NCI-H1930 (cell line): ENCODE measurements around the gene ZNF521.
"Not testable (repeated sequence)": the region's sequence is repeated elsewhere in the genome, so short reads cannot be mapped to it uniquely, and the experiment has no call there.

ENCODE experiments used
- DNase-seq, 2 experiments: peaks; one replicate each; lab custom pipeline; 2025; lab: John Stamatoyannopoulos, UW

The ZNF521 gene

DNA sequence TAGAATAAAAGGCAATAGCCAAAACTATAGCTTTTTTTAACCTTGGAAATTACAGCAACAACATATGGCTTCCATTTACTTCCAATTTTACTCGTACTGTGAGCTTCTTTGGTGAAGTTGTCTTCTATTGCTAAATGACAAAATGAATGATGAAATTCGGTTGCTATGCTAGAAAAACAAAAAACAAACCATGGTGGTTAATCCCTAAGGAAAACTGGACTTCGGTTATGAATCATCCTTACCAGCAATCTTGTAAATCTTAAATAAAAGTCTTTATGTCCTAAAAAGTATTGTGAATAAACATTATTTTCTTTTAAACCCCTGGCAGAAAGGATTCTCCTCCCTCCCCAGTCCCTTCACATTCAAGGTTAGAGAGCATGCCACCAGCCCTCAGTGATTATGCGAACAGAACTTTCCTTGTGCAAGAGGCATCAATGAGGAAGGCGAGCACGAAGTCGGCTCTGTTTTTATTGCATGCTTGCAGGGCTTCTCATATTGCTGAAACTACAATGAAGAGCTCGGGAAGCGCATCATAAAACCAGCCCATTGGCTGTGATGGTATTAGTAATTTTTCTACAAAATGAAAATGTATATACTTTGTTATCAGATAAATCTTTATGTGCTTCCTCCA lies 62.9 kb downstream of the ZNF521 start:
- DNase-seq: no peak

DNA sequence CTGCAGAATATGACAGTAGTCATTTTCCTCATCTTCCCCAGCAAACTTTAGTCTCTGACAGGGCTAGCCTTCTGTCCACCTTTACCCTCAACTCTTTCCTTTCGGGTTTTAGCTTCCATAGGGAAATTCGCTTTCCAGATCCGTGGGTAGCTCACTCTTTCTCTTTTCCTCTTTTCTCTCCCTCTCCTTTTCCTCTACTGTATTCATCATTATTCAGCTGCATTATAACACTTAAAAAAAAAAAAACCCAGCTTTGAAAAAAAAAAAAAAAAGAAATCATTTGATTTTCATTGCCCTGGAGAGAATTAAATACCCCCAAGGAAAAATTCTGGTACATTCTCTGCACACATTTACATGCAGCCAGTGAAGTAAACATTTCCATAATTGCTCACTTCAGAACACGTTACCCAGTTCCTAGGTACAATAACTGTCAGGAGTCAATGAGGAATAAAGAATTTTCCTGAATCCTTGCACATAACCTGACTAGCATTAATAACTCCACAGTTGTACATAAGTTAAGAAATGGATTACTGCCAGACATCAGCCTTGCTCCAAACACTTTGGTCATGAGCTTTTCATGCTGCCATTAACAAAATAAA lies 63.5 kb downstream of the ZNF521 start:
- DNase-seq: no peak

DNA sequence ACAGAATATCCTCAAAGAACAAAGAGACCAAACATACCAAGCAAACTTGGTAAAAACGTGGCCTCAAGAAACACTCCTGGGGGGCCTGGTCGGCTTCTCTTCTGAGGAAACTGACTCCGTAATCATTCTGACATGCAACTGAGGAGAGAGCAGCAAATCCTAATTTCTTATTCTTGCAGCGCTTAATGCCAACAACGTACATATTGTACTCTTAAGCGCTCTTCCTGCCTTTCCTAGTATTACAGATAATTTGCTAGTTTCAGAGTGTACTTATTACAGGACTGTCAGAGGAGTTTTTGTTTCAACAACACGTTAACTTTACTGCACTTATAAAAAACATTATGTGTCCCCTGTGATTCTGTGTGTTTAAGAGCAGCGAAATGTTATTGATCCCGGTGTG lies 64.9 kb downstream of the ZNF521 start:
- no peak for DNase-seq

DNA sequence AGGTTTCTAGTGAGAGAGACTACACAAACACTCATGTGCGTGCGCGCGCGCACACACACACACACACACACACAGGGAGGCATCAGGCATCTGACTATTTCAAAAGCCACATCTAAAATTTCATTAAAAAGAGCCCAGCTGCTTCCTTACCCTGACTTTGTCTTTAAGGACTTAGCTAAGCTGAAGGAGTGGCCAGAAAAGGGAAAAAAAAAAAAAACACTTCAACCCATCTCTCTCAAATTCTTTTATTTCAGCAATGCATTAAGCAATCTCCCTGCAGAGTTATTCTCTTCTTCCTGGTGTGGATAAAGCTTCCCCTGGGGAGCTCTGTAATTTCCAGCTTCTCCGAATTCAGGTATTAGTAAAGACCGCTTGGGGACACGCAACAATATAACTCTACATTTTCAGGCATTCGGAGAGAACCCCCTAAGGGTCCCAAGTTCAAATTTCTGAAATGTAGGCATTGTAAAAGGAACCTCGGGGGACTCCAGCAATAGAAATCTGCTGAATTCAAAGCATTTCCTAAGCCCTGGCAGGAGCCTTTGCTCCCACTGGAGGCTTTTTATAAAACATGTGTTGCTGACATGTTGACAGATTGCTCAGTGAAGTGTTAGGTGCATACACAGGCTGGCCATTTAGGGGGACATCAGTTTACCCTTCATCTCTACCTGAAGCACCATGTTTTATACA lies 67.0 kb downstream of the ZNF521 start:
- DNase-seq: no peak

- DNase-seq: no peak
Observed at GRCh38 chr18:25284281-25284680, 67.7 kb downstream of the ZNF521 start.

DNA sequence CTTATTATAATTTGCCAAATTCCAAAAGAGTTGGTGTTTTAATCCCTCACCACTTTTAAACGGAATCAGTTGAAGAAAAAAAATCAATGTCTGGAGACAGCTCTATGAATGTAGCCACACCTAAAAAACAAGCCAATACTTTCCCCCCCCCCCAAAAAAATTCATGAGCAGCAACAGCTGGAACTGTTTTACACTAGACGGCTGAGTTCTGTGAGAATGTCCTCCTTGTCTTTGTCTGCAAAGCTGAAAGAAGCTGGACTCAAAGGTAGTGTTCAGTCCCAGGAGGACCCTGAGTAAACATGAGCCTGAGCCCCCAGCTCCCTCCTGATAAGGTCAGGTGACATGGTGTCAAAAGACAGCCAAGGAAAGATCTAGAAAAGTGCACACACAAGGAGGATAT lies 68.2 kb downstream of the ZNF521 start:
- no peak for DNase-seq

GRCh38 chr18:25282896-25283703 lies 68.9 kb downstream of the ZNF521 start:
- DNase-seq: no peak

DNA sequence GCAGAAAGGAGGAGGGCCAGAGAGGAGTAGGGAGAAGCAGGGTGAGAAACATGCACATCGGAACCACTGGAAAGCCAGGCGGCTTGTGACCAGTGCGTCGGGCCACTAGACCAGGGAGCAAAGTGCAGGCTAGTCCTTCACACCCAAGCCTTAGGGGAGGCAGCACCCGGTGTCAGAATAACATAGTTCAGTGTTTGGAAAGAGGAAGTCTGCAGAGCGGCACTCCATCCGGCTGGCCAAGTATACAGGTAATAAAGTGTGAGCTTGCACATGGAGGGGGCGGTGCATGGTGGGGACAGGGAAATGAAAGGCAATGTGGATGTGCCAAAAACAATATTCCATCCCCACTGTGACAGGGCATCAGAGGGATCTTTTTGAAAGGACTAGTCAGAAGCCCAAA lies 69.7 kb downstream of the ZNF521 start:
- no peak for DNase-seq

- DNase-seq: no peak
Observed at GRCh38 chr18:25281556-25281955, 70.4 kb downstream of the ZNF521 start.

DNA sequence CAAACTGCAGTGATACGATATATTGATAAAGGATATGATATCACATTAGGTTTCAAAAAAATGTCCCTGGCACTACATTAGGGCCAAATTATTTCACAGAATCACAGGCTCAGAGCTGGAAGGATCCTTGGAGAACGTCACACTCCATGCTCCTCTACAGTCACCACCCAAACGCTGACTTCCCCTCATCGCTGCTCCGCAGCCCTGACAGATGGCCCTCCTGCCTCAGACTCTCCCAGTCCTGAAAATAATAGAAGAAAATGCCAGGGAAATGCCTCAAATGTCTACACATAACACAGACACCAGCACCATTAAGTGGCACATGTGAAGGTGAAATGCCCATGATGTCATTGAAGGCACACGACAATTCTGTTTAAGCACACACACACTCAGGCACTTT lies 72.0 kb downstream of the ZNF521 start:
- DNase-seq: no peak

- DNase-seq: no peak
Observed at GRCh38 chr18:25279556-25279955, 72.4 kb downstream of the ZNF521 start.

- DNase-seq: no peak
Observed at GRCh38 chr18:25279133-25279532, 72.8 kb downstream of the ZNF521 start.

- no peak for DNase-seq
Observed at GRCh38 chr18:25278394-25278793, 73.6 kb downstream of the ZNF521 start.

- no peak for DNase-seq
Observed at GRCh38 chr18:25275412-25276001, 76.5 kb downstream of the ZNF521 start.

DNA sequence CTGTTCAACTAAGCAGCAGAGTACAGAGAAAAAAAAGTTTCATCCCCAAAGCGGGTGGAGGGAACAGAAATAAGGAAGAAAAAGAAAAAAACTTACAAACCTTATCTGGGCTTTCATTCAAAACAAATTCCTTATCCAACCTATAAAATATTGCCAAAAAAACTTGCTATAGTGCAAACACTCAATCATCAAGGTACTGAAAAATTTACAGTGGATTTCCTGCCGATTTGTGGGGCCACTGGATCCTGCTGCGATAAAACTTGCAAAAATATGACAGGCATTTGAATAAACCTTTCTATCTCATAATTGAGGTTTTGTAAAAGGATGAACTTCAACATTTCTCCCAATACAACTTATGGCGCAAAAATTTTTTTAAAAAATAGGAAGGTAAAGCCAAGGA lies 77.0 kb downstream of the ZNF521 start:
- no peak for DNase-seq

- not testable (repeated sequence) for DNase-seq
Observed at GRCh38 chr18:25266931-25267527, 84.9 kb downstream of the ZNF521 start.

GRCh38 chr18:25262920-25263319 lies 89.0 kb downstream of the ZNF521 start:
- DNase-seq: no peak

GRCh38 chr18:25261768-25262167 lies 90.2 kb downstream of the ZNF521 start:
- no peak for DNase-seq

GRCh38 chr18:25256439-25256838 lies 95.5 kb downstream of the ZNF521 start:
- no peak for DNase-seq

DNA sequence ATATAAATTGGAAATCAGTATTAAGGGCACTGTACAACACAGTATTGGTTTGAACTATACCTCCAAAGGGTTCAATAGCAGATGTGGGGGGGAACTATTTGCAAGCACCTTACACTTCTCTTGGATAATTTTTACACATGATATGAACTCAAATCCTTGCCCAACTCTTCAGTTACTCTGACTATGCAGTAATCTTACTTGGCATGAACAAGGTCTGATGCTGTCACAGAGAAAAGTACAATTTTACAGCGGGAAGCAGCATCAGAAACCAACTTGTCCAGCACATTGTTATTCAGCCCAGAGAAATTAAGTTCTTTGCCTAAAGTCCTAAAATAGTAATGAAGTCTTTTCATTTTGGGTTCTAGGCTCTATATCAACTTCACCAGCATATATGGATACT lies 98.2 kb downstream of the ZNF521 start:
- no peak for DNase-seq

GRCh38 chr18:25253136-25253535 lies 98.8 kb downstream of the ZNF521 start:
- no peak for DNase-seq

DNA sequence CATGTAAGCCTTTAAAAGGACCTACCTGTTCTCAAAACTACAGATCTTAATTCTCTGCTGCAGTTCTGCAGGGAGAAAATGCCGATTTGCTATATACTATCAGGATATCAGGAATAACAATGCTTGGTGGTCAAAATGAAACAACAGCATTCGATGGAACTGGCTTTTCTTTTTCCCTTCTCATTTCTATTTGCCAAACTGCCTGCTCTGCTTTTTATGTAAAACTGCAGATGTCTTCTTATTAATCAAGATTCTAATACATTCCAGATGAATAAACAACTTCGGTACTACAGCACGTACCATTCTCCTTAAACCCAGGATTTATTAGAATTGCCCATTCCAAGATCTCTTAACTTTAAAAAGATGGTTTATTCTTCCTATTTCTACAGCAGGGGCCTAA lies 100.9 kb downstream of the ZNF521 start:
- DNase-seq: no peak
